Stomach (tissue), 4 donors: ENCODE data around the gene PSENEN.

Source experiments
- CTCF ChIP-seq, 7 experiments: fragments of 450-650 bp in 4 of 7; fragments of 200-600 bp in 3 of 7; sonication (generic) in 3 of 7; IDR thresholded peaks; one replicate each; pipeline ENCODE4 v1.5.1; 2016 to 2019; ENCODE audit warnings: antibody characterized with exemption in 7 of 7, control low read depth in 2 of 7, mild to moderate bottlenecking in 1 of 7
- EP300 ChIP-seq: sonication (generic); formaldehyde crosslinking; IDR thresholded peaks from one replicate; pipeline ENCODE4 v1.6.1; 2017; ENCODE audit warnings: antibody characterized with exemption
- POLR2A ChIP-seq, 4 donors: fragments of 450-650 bp; IDR thresholded peaks; one replicate each; pipeline ENCODE4 v1.6.1; 2016; ENCODE audit warnings: antibody characterized with exemption in 4 of 4, control low read depth in 2 of 4, mild to moderate bottlenecking in 1 of 4, moderate library complexity in 1 of 4

GRCh38 chr19:35727053-35727955 is 18.1 kb upstream of the PSENEN start:
- no peak for TF ChIP-seq POLR2A (IDR thresholded peaks at IDR 0.05)
- no peak for TF ChIP-seq EP300
- no peak for TF ChIP-seq CTCF (IDR thresholded peaks at IDR 0.05)
